Uterus (tissue), 2 donors: Measurements from ENCODE around the gene MED25.

ENCODE experiments used
- CTCF ChIP-seq, 4 experiments: fragments of 200-600 bp in 2 of 4; fragments of 450-650 bp in 2 of 4; sonication (generic) in 2 of 4; IDR thresholded peaks; one replicate each; pipeline ENCODE4 v1.5.1; 2016 to 2019; ENCODE audit warnings: antibody characterized with exemption in 4 of 4, mild to moderate bottlenecking in 2 of 4, moderate library complexity in 1 of 4
- POLR2A ChIP-seq, 2 donors: fragments of 450-650 bp; IDR thresholded peaks; one replicate each; pipeline ENCODE4 v1.6.1; 2016; ENCODE audit warnings: antibody characterized with exemption in 2 of 2, mild to moderate bottlenecking in 1 of 2, moderate library complexity in 1 of 2

DNA sequence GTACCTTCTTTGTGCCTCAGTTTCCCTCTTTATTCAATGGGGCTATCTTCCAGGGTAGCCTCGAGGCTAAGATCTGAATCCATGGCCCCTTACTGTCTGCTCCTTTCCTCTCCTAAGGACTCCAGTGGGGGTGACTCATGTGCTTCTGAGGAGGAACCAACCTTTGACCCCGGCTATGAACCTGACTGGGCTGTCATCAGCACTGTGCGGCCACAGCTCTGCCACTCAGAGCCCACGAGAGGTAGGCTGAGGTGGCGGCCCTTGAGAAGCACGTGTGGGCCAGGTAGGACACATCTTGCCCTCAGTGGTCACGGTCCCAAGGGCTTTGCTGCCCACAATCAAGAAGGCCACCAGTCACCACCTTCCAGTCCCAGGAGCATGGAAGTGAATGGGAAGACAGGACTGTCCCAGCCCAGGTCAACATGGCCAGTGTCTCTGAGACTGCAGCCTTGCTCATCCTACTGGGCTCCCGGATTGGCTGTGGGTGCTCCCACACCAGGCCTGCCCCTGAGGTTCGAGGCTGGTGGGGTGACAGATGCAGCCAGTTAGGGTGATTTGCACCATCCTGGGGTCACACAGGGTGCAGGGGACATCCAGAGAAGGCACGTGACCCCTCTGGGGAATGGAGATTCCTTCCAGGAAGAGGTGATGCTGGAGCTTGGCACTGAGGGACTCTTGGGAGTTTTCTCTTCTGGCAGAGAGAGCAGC, 62.2 kb downstream of the MED25 start:
- TF ChIP-seq CTCF (IDR thresholded peaks at IDR 0.05) (no peak), POLR2A (IDR thresholded peaks at IDR 0.05) (no peak)
